22Rv1 (cell line): ENCODE results near the gene ABCC9.
"Not testable (repeated sequence)": the region's sequence is repeated elsewhere in the genome, so short reads cannot be mapped to it uniquely, and the experiment has no call there.

Experiments
- H3K27ac ChIP-seq: fragments of 450-650 bp; 2 replicates; pipeline ENCODE4 v1.5.1; 2017
- ZFX ChIP-seq: fragments of 450-650 bp; IDR thresholded peaks from 2 replicates; pipeline ENCODE4 v1.6.1; 2017; ENCODE audit warnings: antibody characterized with exemption, borderline replicate concordance
- TF ChIP-seq, protein P1 (sequence below): fragments of 450-650 bp; IDR thresholded peaks from 2 replicates; pipeline ENCODE4 v1.5.1; 2017; ENCODE audit warnings: mild to moderate bottlenecking

ABCC9 gene

DNA sequence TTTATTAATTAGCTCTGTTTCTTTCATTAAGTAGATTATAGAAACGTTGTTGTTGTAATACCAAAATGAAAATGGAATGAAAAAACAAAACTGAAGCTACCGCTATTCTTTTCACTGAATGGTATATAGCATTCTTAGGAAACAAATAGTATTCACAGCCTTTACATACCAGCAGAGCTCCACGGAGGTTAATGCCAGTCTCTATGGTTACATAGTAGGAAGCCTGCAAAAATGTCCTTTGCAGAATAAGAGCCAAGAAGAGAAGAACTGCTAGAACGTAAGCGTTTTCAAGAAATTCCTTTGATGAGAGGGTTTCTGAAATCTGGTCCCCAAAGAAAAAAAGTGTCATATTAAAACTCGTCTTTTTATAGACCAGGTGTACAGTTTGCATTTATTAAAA, 30.6 kb downstream of the ABCC9 start:
- TF ChIP-seq ZFX = no peak
- TF ChIP-seq, protein P1, sequence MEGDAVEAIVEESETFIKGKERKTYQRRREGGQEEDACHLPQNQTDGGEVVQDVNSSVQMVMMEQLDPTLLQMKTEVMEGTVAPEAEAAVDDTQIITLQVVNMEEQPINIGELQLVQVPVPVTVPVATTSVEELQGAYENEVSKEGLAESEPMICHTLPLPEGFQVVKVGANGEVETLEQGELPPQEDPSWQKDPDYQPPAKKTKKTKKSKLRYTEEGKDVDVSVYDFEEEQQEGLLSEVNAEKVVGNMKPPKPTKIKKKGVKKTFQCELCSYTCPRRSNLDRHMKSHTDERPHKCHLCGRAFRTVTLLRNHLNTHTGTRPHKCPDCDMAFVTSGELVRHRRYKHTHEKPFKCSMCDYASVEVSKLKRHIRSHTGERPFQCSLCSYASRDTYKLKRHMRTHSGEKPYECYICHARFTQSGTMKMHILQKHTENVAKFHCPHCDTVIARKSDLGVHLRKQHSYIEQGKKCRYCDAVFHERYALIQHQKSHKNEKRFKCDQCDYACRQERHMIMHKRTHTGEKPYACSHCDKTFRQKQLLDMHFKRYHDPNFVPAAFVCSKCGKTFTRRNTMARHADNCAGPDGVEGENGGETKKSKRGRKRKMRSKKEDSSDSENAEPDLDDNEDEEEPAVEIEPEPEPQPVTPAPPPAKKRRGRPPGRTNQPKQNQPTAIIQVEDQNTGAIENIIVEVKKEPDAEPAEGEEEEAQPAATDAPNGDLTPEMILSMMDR = no peak
- H3K27ac ChIP-seq = no peak overlapping the region

DNA sequence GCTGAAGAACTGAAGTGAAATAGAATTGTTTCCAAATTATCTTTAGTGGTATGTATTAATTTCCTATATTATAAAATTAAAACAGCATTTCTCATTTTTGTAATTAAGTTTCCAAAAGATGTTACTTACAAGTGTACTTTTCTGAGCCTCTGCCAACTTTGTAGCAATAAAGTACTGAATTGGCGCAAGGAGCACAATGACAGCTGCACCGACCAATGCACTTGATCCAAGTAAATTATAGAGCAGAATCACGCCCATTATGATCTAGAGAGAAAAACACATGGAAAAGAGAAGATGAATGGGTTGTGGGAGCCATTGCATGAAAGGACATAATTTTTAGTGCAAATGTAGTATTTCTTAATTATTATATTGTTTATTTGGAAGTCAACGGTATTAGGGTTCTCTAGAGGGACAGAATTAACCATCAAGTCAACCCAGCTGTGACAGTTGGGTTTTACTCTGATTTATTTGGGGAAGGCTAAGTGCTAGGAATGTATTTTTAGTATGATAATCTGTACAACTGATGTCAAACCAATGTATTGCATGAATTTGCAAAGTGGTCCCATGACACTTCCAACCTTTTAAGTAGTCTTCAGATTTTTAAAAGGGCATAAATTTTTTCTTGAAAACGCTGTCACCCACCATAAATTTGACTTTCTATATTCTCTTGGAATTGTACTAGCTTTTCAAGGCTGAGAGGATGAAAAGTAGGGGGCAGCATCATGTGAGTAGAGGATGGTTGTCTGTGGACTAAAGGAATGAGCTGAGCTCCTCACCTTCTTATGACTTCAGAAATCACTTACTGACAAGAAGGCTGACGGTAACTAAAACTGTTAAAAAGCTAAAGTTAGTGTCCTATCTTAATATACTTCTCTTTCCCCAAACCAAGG, 33.0 kb downstream of the ABCC9 start:
- H3K27ac ChIP-seq = no peak overlapping the region

DNA sequence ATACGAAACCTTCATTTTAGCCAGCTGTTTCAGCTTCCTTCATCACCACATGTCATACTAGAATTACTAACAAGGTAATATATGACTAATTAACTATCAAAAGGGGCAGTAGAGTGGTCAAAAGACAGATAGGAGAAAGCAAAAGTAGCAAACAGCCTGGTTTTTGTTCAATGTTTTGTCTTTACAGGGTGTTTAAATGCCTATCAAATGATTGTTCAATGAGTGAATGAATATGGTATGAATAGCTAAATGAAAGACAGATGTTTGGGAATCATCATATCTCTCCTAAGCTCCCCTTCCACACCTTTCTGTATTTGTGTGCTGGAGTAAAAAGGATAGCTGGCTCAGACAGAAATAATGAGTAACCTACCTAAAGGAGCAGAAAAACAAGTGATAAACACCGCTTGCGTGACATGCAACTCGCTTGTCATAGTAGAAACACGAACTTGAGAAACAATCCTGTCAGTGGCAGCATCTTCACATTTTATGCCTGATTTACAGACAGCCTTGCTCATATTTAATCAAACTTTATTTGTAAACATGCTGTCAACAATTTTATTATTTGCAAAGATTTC, 34.2 kb downstream of the ABCC9 start:
- H3K27ac ChIP-seq = no peak overlapping the region
- no peak for TF ChIP-seq ZFX
- TF ChIP-seq, protein P1 = no peak

More for the DNA sequence above, 33.0 kb downstream of the ABCC9 start:
- TF ChIP-seq, protein P1 = no peak
- TF ChIP-seq ZFX = no peak

DNA sequence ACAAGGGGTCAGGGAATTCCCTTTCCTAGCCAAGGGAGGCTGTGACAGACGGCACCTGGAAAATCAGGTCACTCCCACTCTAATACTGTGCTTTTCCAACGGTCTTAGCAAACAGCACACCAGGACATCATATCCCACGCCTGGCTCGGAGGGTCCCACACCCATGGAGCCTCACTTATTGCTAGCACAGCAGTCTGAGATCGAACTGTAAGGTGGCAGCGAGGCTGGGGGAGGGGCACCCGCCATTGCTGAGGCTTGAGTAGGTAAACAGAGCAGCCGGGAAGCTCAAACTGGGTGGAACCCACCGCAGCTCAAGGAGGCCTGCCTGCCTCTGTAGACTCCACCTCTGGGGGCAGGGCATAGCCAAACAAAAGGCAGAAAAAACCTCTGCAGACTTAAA, 41.7 kb downstream of the ABCC9 start:
- H3K27ac ChIP-seq = not testable (repeated sequence)

DNA sequence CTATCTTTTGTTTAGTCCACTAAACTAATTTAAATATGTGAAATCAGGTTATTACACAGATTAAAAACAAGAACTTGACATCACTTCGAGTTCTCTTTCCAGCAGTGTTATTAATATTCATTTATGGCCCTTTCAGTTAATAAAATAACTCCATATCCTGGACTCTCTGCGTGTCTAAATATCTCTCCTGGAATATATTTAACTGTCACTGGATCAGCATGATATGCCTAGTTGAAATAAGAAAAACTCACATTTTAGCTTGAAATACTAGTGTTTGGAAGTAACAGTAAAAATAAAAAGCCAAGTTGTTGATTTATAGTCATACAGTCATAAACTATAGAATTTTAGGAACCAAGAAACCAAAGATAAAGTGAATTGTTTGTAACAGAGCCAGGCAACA, 45.6 kb downstream of the ABCC9 start:
- H3K27ac ChIP-seq = no peak overlapping the region
- TF ChIP-seq, protein P1 = no peak
- no peak for TF ChIP-seq ZFX

DNA sequence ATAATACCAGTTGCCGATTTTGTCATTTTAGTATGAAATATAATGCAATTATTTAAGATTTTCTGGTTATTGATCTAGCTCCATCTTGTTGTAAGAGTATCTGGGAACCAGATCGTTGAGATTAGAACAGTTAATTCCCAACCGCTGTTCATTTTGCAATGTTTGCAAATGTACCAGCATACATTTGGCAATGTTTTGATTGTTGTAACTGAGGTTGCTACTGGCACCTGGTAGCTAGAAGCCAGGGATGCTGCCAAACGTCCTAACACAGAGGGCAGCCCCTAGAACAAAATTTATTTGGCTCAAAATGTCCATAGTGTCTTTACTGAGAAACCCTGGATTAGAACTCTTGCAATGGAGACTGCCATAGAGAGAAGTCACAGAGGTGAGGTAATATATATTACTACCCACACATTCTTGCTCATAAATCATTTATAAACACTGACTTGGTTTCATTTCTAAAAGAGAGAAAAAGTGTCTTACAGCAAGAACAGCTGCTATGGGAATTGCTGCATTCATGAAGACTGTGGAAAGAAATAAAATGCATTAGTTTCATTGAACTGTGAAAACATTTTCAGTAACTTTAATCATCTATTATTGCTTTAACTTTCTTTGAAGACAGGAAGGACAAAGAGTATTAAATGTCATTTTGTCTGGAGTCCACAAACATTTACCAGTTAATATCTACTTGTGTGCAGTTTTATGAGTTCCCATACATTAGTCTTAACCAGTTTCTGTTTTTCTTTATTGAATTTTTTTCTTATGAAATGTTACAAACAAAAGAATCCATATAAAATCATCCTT, 46.2 kb downstream of the ABCC9 start:
- TF ChIP-seq, protein P1 = no peak
- TF ChIP-seq ZFX = no peak
- no peak overlapping the region for H3K27ac ChIP-seq

DNA sequence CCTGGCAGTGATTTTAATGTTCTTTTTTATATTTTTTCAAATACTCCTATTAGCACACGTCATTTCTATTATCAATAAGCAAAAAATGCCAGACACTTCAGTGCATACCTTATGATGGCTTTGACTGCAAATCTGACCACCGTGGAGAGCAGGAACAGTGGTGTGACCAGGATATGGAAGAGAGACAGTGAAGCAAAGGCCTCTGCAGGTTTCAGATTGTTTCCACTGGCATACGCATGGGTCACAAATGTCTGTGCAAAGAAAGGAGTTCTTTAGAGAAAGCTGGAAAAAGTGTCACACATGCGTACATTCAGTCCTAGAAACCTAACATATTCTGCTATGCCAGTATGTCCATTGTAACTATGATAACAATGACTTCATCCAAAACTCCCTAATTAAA, 47.3 kb downstream of the ABCC9 start:
- TF ChIP-seq, protein P1 = no peak
- TF ChIP-seq ZFX = no peak
- no peak overlapping the region for H3K27ac ChIP-seq
